OCI-LY3 (cell line): ENCODE results near the gene TNFRSF19.

Experiments
- EZH2phosphoT487 ChIP-seq: fragments of 200-600 bp; shearing (Covaris generic); IDR thresholded peaks from 2 replicates; pipeline ENCODE4 v1.6.1; 2018; ENCODE audit warnings: antibody characterized with exemption, mixed run types, low read depth
- TF ChIP-seq, protein P1 (sequence below): fragments of 200-600, 300-600 bp; sonication (generic); IDR thresholded peaks from 2 replicates; pipeline ENCODE4 v1.5.1; 2014; ENCODE audit warnings: antibody characterized with exemption, low read length, low read depth

DNA sequence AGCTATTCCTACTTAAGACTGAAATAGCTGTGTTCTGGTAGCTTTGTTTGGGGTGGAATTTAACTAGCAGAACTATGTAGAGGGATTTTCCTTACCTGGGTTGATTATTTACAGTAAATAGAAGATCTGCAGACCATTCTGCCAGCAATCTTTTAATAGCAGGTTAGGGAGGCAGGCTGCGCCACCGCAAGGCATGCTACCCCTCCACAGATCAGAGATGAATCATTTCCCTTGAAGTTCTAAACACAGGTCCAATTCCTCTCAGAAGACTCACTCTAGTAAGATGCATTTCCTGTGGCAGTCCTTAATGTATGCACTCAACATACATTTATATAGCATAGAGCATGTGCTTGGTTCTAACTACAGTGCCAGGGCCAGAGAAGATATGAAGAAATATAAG, 109.0 kb downstream of the TNFRSF19 start:
- TF ChIP-seq, protein P1, sequence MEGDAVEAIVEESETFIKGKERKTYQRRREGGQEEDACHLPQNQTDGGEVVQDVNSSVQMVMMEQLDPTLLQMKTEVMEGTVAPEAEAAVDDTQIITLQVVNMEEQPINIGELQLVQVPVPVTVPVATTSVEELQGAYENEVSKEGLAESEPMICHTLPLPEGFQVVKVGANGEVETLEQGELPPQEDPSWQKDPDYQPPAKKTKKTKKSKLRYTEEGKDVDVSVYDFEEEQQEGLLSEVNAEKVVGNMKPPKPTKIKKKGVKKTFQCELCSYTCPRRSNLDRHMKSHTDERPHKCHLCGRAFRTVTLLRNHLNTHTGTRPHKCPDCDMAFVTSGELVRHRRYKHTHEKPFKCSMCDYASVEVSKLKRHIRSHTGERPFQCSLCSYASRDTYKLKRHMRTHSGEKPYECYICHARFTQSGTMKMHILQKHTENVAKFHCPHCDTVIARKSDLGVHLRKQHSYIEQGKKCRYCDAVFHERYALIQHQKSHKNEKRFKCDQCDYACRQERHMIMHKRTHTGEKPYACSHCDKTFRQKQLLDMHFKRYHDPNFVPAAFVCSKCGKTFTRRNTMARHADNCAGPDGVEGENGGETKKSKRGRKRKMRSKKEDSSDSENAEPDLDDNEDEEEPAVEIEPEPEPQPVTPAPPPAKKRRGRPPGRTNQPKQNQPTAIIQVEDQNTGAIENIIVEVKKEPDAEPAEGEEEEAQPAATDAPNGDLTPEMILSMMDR, result no peak
- TF ChIP-seq EZH2phosphoT487, result no peak
